ENCODE results near the gene LNX1.
"Not testable (repeated sequence)": the region's sequence is repeated elsewhere in the genome, so short reads cannot be mapped to it uniquely, and the experiment has no call there.

The LNX1 gene

DNA sequence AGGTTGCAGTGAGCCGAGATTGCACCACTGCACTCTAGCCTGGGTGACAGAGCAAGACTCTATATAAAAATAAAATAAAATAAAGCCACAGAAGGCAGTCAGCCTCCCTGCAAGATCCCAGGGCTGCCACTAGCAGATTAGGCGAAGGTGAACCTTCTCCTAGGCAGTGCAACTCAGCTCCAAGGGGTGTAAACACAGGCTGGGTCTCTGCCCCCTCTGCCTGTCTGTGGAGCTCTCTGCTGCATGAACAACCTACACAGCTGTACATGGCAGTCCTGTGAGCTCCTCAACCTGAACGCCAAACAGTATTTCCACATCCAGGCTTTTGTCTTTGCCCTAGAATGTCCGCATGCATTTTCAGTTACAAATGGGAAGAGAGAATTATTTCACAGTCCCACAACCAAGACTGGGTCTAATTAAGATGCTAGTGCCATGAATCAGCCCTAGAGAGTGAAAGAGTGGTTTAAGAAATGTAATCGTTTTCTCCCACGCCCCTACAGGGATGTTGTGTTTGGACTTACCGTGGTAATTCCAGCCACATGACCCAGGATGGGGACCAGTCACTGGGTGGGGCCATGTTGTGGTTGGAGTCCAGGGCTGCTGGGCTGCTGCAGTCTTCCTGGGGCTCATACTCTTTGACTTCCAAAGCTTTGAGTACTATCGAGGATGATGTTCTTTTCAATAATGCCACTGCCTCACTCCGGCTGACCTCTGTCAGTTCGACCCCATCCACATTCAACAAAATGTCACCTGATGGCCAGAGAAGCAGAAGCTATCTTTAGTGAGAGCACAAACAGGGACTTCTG lies 114.9 kb downstream of the LNX1 start:
- Histone ChIP-seq H3K9me3 (ENCODE audit: control insufficient read depth, low read length) (no peaks in the 10 kb centered on the region), H3K4me1 (ENCODE audit: control insufficient read depth, insufficient read depth, low read length, poor library complexity, severe bottlenecking) (peaks cover 13% of the 10 kb centered on the region), H3K36me3 (ENCODE audit: control insufficient read depth, insufficient read depth, low read length) (no peaks in the 10 kb centered on the region), H3K27ac (ENCODE audit: low read depth, low read length, severe bottlenecking) (peak overlapping the region; percentile 43), H3K4me3 (ENCODE audit: extremely low read depth, insufficient read depth, low read length, poor library complexity, severe bottlenecking) (no peak overlapping the region)
- 79 to 94% methylated on average over 6 of the region's 10 CpGs for WGBS, 2 experiments (ENCODE audit: insufficient coverage in 2 of 2)

GRCh38 chr4:53466576-53466975 lies 124.7 kb downstream of the LNX1 start:
- H3K4me1 ChIP-seq (ENCODE audit: control insufficient read depth, insufficient read depth, low read length, poor library complexity, severe bottlenecking); H3K9me3 ChIP-seq (ENCODE audit: control insufficient read depth, low read length); H3K4me3 ChIP-seq (ENCODE audit: extremely low read depth, insufficient read depth, low read length, poor library complexity, severe bottlenecking); H3K27ac ChIP-seq (ENCODE audit: low read depth, low read length, severe bottlenecking): not testable (repeated sequence)
- peaks cover 15% of the 10 kb centered on the region for H3K36me3 ChIP-seq (ENCODE audit: control insufficient read depth, insufficient read depth, low read length)
- WGBS, 2 experiments (ENCODE audit: insufficient coverage in 2 of 2): 90 to 93% methylated on average over 4 to 5 of the region's 6 CpGs

DNA sequence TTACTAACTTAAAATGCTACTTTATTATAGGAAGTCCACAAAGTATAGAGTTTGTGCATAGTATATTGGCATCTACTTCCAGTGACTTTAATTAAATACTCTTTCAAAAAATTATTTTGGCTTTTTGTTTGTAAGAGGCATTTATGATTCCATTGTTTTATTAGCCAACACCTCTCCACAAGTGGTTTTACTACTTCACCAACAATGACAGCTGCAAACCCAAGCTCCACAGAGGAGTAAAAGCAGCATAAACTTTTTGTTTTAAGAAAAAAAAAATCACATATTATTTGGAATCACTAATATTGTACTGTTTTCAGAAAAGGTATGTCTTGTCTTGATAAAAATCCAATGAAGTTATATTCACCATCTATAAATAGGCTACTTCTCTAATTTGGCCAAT lies 125.4 kb downstream of the LNX1 start:
- no peaks in the 10 kb centered on the region for H3K4me1 ChIP-seq (ENCODE audit: control insufficient read depth, insufficient read depth, low read length, poor library complexity, severe bottlenecking)
- H3K27ac ChIP-seq (ENCODE audit: low read depth, low read length, severe bottlenecking): no peak overlapping the region
- H3K4me3 ChIP-seq (ENCODE audit: extremely low read depth, insufficient read depth, low read length, poor library complexity, severe bottlenecking): no peak overlapping the region
- no peaks in the 10 kb centered on the region for H3K9me3 ChIP-seq (ENCODE audit: control insufficient read depth, low read length)
- peaks cover 20% of the 10 kb centered on the region for H3K36me3 ChIP-seq (ENCODE audit: control insufficient read depth, insufficient read depth, low read length)

DNA sequence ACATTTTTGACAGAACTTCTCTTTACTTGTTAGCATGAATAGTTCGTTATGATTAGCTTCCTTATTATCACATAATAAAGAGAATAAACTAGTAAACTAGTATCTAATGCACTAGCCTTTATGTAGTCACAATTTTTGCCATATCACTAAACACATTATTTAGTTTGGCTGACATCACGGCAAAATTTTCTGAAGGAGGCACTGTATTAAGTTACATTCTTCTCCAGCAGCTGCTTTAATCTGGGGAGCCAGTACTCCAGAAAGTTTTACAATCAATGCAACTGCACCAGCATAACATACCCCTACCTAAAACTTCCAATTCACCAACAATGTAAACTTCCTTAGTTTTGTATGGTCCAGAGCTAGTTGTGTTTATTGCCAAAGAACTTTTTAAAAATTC lies 126.0 kb downstream of the LNX1 start:
- H3K4me3 ChIP-seq (ENCODE audit: extremely low read depth, insufficient read depth, low read length, poor library complexity, severe bottlenecking): no peak overlapping the region
- WGBS, 2 experiments (ENCODE audit: insufficient coverage in 2 of 2): 100% methylated on average over 1 of the region's 2 CpGs

GRCh38 chr4:53463340-53463739 lies 127.9 kb downstream of the LNX1 start:
- Histone ChIP-seq H3K27ac (ENCODE audit: low read depth, low read length, severe bottlenecking) (no peak overlapping the region), H3K9me3 (ENCODE audit: control insufficient read depth, low read length) (no peaks in the 10 kb centered on the region), H3K4me1 (ENCODE audit: control insufficient read depth, insufficient read depth, low read length, poor library complexity, severe bottlenecking) (no peaks in the 10 kb centered on the region), H3K4me3 (ENCODE audit: extremely low read depth, insufficient read depth, low read length, poor library complexity, severe bottlenecking) (no peak overlapping the region), H3K36me3 (ENCODE audit: control insufficient read depth, insufficient read depth, low read length) (peaks cover 27% of the 10 kb centered on the region)
- WGBS, 2 experiments (ENCODE audit: insufficient coverage in 2 of 2): 98 to 100% methylated on average over 3 to 5 of the region's 5 CpGs

More for the DNA sequence above, 126.0 kb downstream of the LNX1 start:
- Histone ChIP-seq H3K36me3 (ENCODE audit: control insufficient read depth, insufficient read depth, low read length) (peaks cover 20% of the 10 kb centered on the region), H3K27ac (ENCODE audit: low read depth, low read length, severe bottlenecking) (no peak overlapping the region), H3K4me1 (ENCODE audit: control insufficient read depth, insufficient read depth, low read length, poor library complexity, severe bottlenecking) (no peaks in the 10 kb centered on the region), H3K9me3 (ENCODE audit: control insufficient read depth, low read length) (no peaks in the 10 kb centered on the region)

GRCh38 chr4:53461244-53461643 lies 130.0 kb downstream of the LNX1 start:
- Histone ChIP-seq H3K27ac (ENCODE audit: low read depth, low read length, severe bottlenecking) (no peak overlapping the region), H3K4me1 (ENCODE audit: control insufficient read depth, insufficient read depth, low read length, poor library complexity, severe bottlenecking) (no peaks in the 10 kb centered on the region), H3K36me3 (ENCODE audit: control insufficient read depth, insufficient read depth, low read length) (peaks cover 32% of the 10 kb centered on the region), H3K9me3 (ENCODE audit: control insufficient read depth, low read length) (no peaks in the 10 kb centered on the region), H3K4me3 (ENCODE audit: extremely low read depth, insufficient read depth, low read length, poor library complexity, severe bottlenecking) (no peak overlapping the region)
- no CpG with 5 or more reads among the region's 2 CpGs for WGBS, 2 experiments (ENCODE audit: insufficient coverage in 2 of 2)

DNA sequence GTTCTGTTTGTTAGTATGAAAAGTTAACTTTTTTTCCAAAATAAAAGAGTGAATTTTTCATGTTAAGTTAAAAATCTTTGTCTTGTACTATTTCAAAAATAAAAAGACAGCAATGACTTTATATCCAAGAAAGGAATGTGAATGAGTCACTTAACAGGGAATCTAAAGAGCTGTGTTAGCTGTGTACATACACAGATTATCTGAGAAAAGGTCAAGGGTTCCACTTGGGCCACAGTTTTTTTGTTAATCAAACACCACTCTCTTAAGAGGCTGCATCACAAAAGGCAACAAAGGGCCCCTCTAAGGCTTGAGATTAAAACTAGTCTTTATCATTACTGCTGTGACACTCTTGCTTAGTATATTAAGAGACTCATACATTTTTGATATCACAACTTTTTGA lies 131.7 kb downstream of the LNX1 start:
- Histone ChIP-seq H3K9me3 (ENCODE audit: control insufficient read depth, low read length) (no peaks in the 10 kb centered on the region), H3K4me1 (ENCODE audit: control insufficient read depth, insufficient read depth, low read length, poor library complexity, severe bottlenecking) (no peaks in the 10 kb centered on the region), H3K27ac (ENCODE audit: low read depth, low read length, severe bottlenecking) (no peak overlapping the region), H3K36me3 (ENCODE audit: control insufficient read depth, insufficient read depth, low read length) (peaks cover 43% of the 10 kb centered on the region), H3K4me3 (ENCODE audit: extremely low read depth, insufficient read depth, low read length, poor library complexity, severe bottlenecking) (no peak overlapping the region)

DNA sequence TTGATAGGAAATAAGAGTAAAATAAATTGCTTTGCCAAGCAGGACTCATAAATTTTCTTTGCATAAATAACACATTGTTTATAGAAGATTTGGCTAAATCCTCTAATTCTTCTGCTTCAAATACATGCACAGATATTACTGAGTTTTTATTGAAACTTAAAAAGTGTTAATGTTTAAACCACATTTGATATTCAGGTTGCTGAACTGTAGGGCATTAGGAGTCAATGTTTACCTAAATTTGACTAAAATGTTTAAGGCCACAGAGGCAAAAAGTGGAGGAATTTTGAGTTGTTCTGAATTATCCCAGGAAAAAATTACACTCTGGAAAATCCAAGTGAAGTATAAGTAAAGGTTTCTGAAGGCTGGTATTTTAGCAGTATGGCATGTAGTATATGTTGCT lies 135.1 kb downstream of the LNX1 start:
- Histone ChIP-seq H3K36me3 (ENCODE audit: control insufficient read depth, insufficient read depth, low read length) (peaks cover 43% of the 10 kb centered on the region), H3K9me3 (ENCODE audit: control insufficient read depth, low read length) (no peaks in the 10 kb centered on the region), H3K27ac (ENCODE audit: low read depth, low read length, severe bottlenecking) (no peak overlapping the region), H3K4me3 (ENCODE audit: extremely low read depth, insufficient read depth, low read length, poor library complexity, severe bottlenecking) (no peak overlapping the region), H3K4me1 (ENCODE audit: control insufficient read depth, insufficient read depth, low read length, poor library complexity, severe bottlenecking) (no peaks in the 10 kb centered on the region)

DNA sequence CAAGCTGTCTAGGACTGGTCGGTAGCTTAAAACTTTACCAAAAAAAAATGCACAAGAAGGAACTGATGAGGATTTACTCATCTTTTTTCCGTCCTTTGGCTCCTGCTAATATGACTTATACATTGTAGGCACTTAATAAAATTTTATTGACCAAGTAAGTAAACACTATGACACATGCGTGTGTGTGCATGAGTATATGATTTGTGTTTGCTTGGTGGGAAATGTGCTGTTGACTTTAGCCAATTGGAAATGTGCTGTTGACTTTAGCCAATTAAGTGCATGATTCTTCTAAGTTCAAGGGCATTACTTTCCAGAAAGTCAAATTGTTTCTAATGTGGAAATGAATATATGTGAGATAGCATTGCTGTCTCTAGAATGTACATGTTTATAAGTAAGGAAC lies 135.5 kb downstream of the LNX1 start:
- peaks cover 42% of the 10 kb centered on the region for H3K36me3 ChIP-seq (ENCODE audit: control insufficient read depth, insufficient read depth, low read length)
- H3K4me3 ChIP-seq (ENCODE audit: extremely low read depth, insufficient read depth, low read length, poor library complexity, severe bottlenecking): no peak overlapping the region
- WGBS, 2 experiments (ENCODE audit: insufficient coverage in 2 of 2): 93 to 100% methylated on average over 2 of the region's 3 CpGs
- no peaks in the 10 kb centered on the region for H3K9me3 ChIP-seq (ENCODE audit: control insufficient read depth, low read length)
- H3K4me1 ChIP-seq (ENCODE audit: control insufficient read depth, insufficient read depth, low read length, poor library complexity, severe bottlenecking): no peaks in the 10 kb centered on the region
- no peak overlapping the region for H3K27ac ChIP-seq (ENCODE audit: low read depth, low read length, severe bottlenecking)

DNA sequence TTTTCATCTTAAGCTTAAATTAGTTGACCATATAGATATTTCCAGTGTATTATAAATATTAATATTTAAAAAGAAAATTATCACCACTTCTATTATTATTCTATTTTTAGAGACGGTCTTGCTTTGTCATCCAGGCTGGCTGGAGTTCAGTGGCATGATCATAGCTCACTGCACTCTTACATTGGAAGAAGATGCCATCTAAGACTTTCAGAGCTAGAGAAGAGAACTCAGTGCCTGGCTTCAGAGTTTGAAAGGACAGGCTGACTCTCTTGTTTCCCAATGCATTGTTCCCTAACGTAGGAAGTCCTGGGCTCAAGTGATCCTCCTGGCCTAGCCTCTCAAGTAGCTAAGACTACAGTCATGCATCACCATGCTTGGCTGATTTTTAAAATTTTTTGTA lies 137.9 kb downstream of the LNX1 start:
- Histone ChIP-seq H3K27ac (ENCODE audit: low read depth, low read length, severe bottlenecking) (no peak overlapping the region), H3K4me1 (ENCODE audit: control insufficient read depth, insufficient read depth, low read length, poor library complexity, severe bottlenecking) (no peaks in the 10 kb centered on the region), H3K4me3 (ENCODE audit: extremely low read depth, insufficient read depth, low read length, poor library complexity, severe bottlenecking) (no peak overlapping the region), H3K36me3 (ENCODE audit: control insufficient read depth, insufficient read depth, low read length) (peaks cover 36% of the 10 kb centered on the region), H3K9me3 (ENCODE audit: control insufficient read depth, low read length) (no peaks in the 10 kb centered on the region)
- 100% methylated on average over 1 to 2 of the region's 2 CpGs for WGBS, 2 experiments (ENCODE audit: insufficient coverage in 2 of 2)

- Histone ChIP-seq H3K9me3 (ENCODE audit: control insufficient read depth, low read length) (no peaks in the 10 kb centered on the region), H3K4me3 (ENCODE audit: extremely low read depth, insufficient read depth, low read length, poor library complexity, severe bottlenecking) (no peak overlapping the region), H3K36me3 (ENCODE audit: control insufficient read depth, insufficient read depth, low read length) (peaks cover 40% of the 10 kb centered on the region), H3K4me1 (ENCODE audit: control insufficient read depth, insufficient read depth, low read length, poor library complexity, severe bottlenecking) (no peaks in the 10 kb centered on the region), H3K27ac (ENCODE audit: low read depth, low read length, severe bottlenecking) (no peak overlapping the region)
- WGBS, 2 experiments (ENCODE audit: insufficient coverage in 2 of 2): 89% methylated on average over 3 of the region's 3 CpGs; no CpG with 5 or more reads in 1 of the 2 experiments
Measured at GRCh38 chr4:53450773-53451172, 140.5 kb downstream of the LNX1 start.

Data from mesodermal cell (in vitro differentiated cells).